NCI-H774 (cell line): Measurements from ENCODE around the gene PTPN12.

Experiments used
- DNase-seq: peaks from one replicate; lab custom pipeline; 2025; lab: John Stamatoyannopoulos, UW

PTPN12 gene

GRCh38 chr7:77665161-77665560 lies 128.1 kb downstream of the PTPN12 start:
- DNase-seq = no peak

- DNase-seq = no peak
Observed at GRCh38 chr7:77667459-77668086, 130.5 kb downstream of the PTPN12 start.

GRCh38 chr7:77674878-77675277 lies 137.8 kb downstream of the PTPN12 start:
- DNase-seq = no peak

- DNase-seq = peak; percentile 18
Observed at GRCh38 chr7:77679608-77680007, 142.5 kb downstream of the PTPN12 start.

- no peak for DNase-seq
Observed at GRCh38 chr7:77680266-77680665, 143.2 kb downstream of the PTPN12 start.

- no peak for DNase-seq
Observed at GRCh38 chr7:77684030-77684429, 146.9 kb downstream of the PTPN12 start.

- peak; percentile 70 for DNase-seq
Observed at GRCh38 chr7:77685233-77685632, 148.1 kb downstream of the PTPN12 start.

- DNase-seq = no peak
Observed at GRCh38 chr7:77687100-77687746, 150.1 kb downstream of the PTPN12 start.

GRCh38 chr7:77687747-77688144 lies 150.7 kb downstream of the PTPN12 start:
- DNase-seq = no peak
